Neural progenitor cell (in vitro differentiated cells): Measurements from ENCODE around the gene FHL2. TPM values are rescaled to one million over a fixed set of nuclear protein-coding genes. Genes with fewer than 3 reads are reported as not detected.

Source experiments
- DNase-seq: peaks from one replicate; pipeline ENCODE4 v3.0.0-alpha.2; 2016; ENCODE audit warnings: low spot score
- H2AFZ ChIP-seq: fragments of 200-600 bp; sonication (generic); replicated peaks from 2 replicates; pipeline ENCODE4 v1.6.1; 2016; ENCODE audit warnings: antibody characterized with exemption
- H3F3A ChIP-seq: fragments of 200-600 bp; sonication (generic); 2 replicates; pipeline ENCODE4 v1.6.1; 2016; ENCODE audit warnings: antibody characterized with exemption, low read depth
- H3K27ac ChIP-seq: fragments of 200-600 bp; sonication (generic); 2 replicates; pipeline ENCODE4 v1.5.1; 2016; ENCODE audit warnings: mild to moderate bottlenecking
- H3K27me3 ChIP-seq: fragments of 200-600 bp; sonication (generic); 2 replicates; pipeline ENCODE4 v1.6.1; 2016; ENCODE audit warnings: mild to moderate bottlenecking, moderate library complexity
- H3K36me3 ChIP-seq: fragments of 200-600 bp; sonication (generic); 2 replicates; pipeline ENCODE4 v1.5.1; 2016
- H3K4me1 ChIP-seq: fragments of 200-600 bp; sonication (generic); 2 replicates; pipeline ENCODE4 v1.6.1; 2016; ENCODE audit warnings: mixed run types
- H3K4me2 ChIP-seq: fragments of 200-600 bp; sonication (generic); 2 replicates; pipeline ENCODE4 v1.6.1; 2016
- H3K4me3 ChIP-seq: fragments of 200-600 bp; sonication (generic); 2 replicates; pipeline ENCODE4 v1.5.1; 2016
- H3K79me2 ChIP-seq: fragments of 200-600 bp; sonication (generic); 2 replicates; pipeline ENCODE4 v1.6.1; 2016; ENCODE audit warnings: low read depth
- H3K9ac ChIP-seq: fragments of 200-600 bp; sonication (generic); 2 replicates; pipeline ENCODE4 v1.6.1; 2016
- H3K9me3 ChIP-seq: fragments of 200-600 bp; sonication (generic); 2 replicates; pipeline ENCODE4 v1.5.1; 2016; ENCODE audit warnings: low read depth
- H4K20me1 ChIP-seq: fragments of 200-600 bp; sonication (generic); 2 replicates; pipeline ENCODE4 v1.6.1; 2016; ENCODE audit warnings: low read depth
- H3K27ac Mint-ChIP-seq: 3 replicates; pipeline ENCODE4 v1.8.0; 2021; ENCODE audit warnings: mixed read lengths
- H3K27me3 Mint-ChIP-seq: 2 replicates; pipeline ENCODE4 v1.8.0; 2022; ENCODE audit warnings: low read depth, mild to moderate bottlenecking, inconsistent platforms, moderate library complexity, mixed read lengths; ENCODE audit not compliant: insufficient read depth
- H3K36me3 Mint-ChIP-seq: 3 replicates; pipeline ENCODE4 v1.8.0; 2021; ENCODE audit warnings: mixed read lengths
- H3K4me1 Mint-ChIP-seq: 3 replicates; pipeline ENCODE4 v1.8.0; 2021; ENCODE audit warnings: mixed read lengths
- H3K4me3 Mint-ChIP-seq: 3 replicates; pipeline ENCODE4 v1.8.0; 2021; ENCODE audit warnings: mild to moderate bottlenecking, moderate library complexity, mixed read lengths
- H3K9me3 Mint-ChIP-seq: 3 replicates; pipeline ENCODE4 v1.8.0; 2020; ENCODE audit warnings: mixed read lengths
- CTCF ChIP-seq: fragments of 200-600 bp; sonication (generic); IDR thresholded peaks from 2 replicates; pipeline ENCODE4 v1.5.1; 2017; ENCODE audit warnings: antibody characterized with exemption, mild to moderate bottlenecking
- EZH2 ChIP-seq: fragments of 200-600 bp; sonication (generic); IDR thresholded peaks from 2 replicates; pipeline ENCODE4 v1.6.1; 2017; ENCODE audit warnings: antibody characterized with exemption, mild to moderate bottlenecking, moderate library complexity
- EZH2phosphoT487 ChIP-seq: fragments of 200-600 bp; sonication (generic); IDR thresholded peaks from 2 replicates; pipeline ENCODE4 v1.6.1; 2017; ENCODE audit warnings: antibody characterized with exemption
- total RNA-seq: library from RNA; depleted of rRNA; stranded (reverse); fragments of >200 nt; gene quantifications from 2 replicates; pipeline ENCODE4 v1.2.3, GENCODE V29; 2015; ENCODE audit warnings: low replicate concordance

FHL2 gene
- total RNA-seq, 1 donor from 2014 or later: 17.8 TPM

GRCh38 chr2:105336786-105337121 is 62.1 kb downstream of the FHL2 start:
- H3K4me3 ChIP-seq: peak overlapping the region; percentile 84

GRCh38 chr2:105335469-105335868 is 63.4 kb downstream of the FHL2 start:
- Mint-ChIP-seq H3K36me3 (no peaks in the 10 kb centered on the region), H3K4me3 (peak overlapping the region; percentile 100), H3K27ac (no peak overlapping the region), H3K27me3 (no peaks in the 10 kb centered on the region), H3K9me3 (no peaks in the 10 kb centered on the region), H3K4me1 (peaks cover 20% of the 10 kb centered on the region)
- no peak overlapping the region for H3K27ac ChIP-seq
- H3K9me3 ChIP-seq: no peaks in the 10 kb centered on the region
- DNase-seq: no peak
- H4K20me1 ChIP-seq: peaks cover 11% of the 10 kb centered on the region
- peaks cover 14% of the 10 kb centered on the region for H3K4me1 ChIP-seq
- H3K4me2 ChIP-seq: no peak overlapping the region
- H2AFZ ChIP-seq: no peak overlapping the region
- peaks cover 5% of the 10 kb centered on the region for H3K36me3 ChIP-seq
- TF ChIP-seq EZH2 (no peak), EZH2phosphoT487 (no peak), CTCF (no peak)
- H3K27me3 ChIP-seq: no peaks in the 10 kb centered on the region
- H3K9ac ChIP-seq: no peak overlapping the region
- H3F3A ChIP-seq: peaks cover 3% of the 10 kb centered on the region
- H3K79me2 ChIP-seq: peaks cover 48% of the 10 kb centered on the region
- H3K4me3 ChIP-seq: no peak overlapping the region

More at GRCh38 chr2:105336786-105337121, 62.1 kb downstream of the FHL2 start:
- peaks cover 60% of the 10 kb centered on the region for H3K79me2 ChIP-seq
- H3F3A ChIP-seq: peaks cover 3% of the 10 kb centered on the region
- Mint-ChIP-seq H3K4me1 (peaks cover 17% of the 10 kb centered on the region), H3K27ac (peak overlapping the region; percentile 100), H3K9me3 (no peaks in the 10 kb centered on the region), H3K36me3 (peaks cover 4% of the 10 kb centered on the region), H3K27me3 (no peaks in the 10 kb centered on the region), H3K4me3 (peak overlapping the region; percentile 100)
- H2AFZ ChIP-seq: peak overlapping the region; percentile 98
- no peaks in the 10 kb centered on the region for H3K27me3 ChIP-seq
- H3K27ac ChIP-seq: peak overlapping the region; percentile 99
- peaks cover 5% of the 10 kb centered on the region for H3K36me3 ChIP-seq
- peak overlapping the region; percentile 97 for H3K9ac ChIP-seq
- H3K4me1 ChIP-seq: peaks cover 14% of the 10 kb centered on the region
- H3K9me3 ChIP-seq: no peaks in the 10 kb centered on the region
- peaks cover 11% of the 10 kb centered on the region for H4K20me1 ChIP-seq
- DNase-seq: no peak
- TF ChIP-seq EZH2 (no peak), CTCF (no peak), EZH2phosphoT487 (no peak)
- peak overlapping the region; percentile 93 for H3K4me2 ChIP-seq

- H3K4me1 Mint-ChIP-seq: peaks cover 23% of the 10 kb centered on the region
- Histone ChIP-seq H3K79me2 (peaks cover 44% of the 10 kb centered on the region), H3F3A (peaks cover 3% of the 10 kb centered on the region), H3K4me3 (no peak overlapping the region), H3K4me2 (no peak overlapping the region), H3K27me3 (no peaks in the 10 kb centered on the region), H4K20me1 (peaks cover 8% of the 10 kb centered on the region), H3K27ac (no peak overlapping the region), H3K9me3 (no peaks in the 10 kb centered on the region), H3K36me3 (no peaks in the 10 kb centered on the region), H2AFZ (no peak overlapping the region), H3K9ac (no peak overlapping the region), H3K4me1 (peaks cover 14% of the 10 kb centered on the region)
- no peak overlapping the region for H3K27ac Mint-ChIP-seq
- H3K36me3 Mint-ChIP-seq: no peaks in the 10 kb centered on the region
- no peak overlapping the region for H3K4me3 Mint-ChIP-seq
- no peak for TF ChIP-seq CTCF
- TF ChIP-seq EZH2: no peak
- no peak for TF ChIP-seq EZH2phosphoT487
- H3K27me3 Mint-ChIP-seq: no peaks in the 10 kb centered on the region
- no peak for DNase-seq
- no peaks in the 10 kb centered on the region for H3K9me3 Mint-ChIP-seq
Observed at GRCh38 chr2:105334211-105334610, 64.6 kb downstream of the FHL2 start.
